Measurements from ENCODE around the gene NFATC2.

The NFATC2 gene

GRCh38 chr20:51339721-51340450, 202.6 kb downstream of the NFATC2 start:
- DNase-seq: no peak

GRCh38 chr20:51338692-51339440, 203.7 kb downstream of the NFATC2 start:
- DNase-seq: no peak

- DNase-seq: no peak
Measured at GRCh38 chr20:51337126-51337805, 205.3 kb downstream of the NFATC2 start.

Data from anterior cingulate cortex (tissue), 58 donors.